Loucy (cell line): ENCODE data around the gene CSNK2B.
A peak's percentile ranks its signal among the peaks of the same experiment; 100 is the strongest.

ENCODE experiments used
- H2AFZ ChIP-seq: fragments of 200-600 bp; sonication (generic); 2 replicates; pipeline ENCODE4 v1.6.0; 2016; ENCODE audit warnings: antibody characterized with exemption, mild to moderate bottlenecking, low read length, moderate library complexity
- H3F3A ChIP-seq: fragments of 200-600 bp; 2 replicates; pipeline ENCODE4 v1.6.0; 2016; ENCODE audit warnings: antibody characterized with exemption, low read depth, mild to moderate bottlenecking
- H3K27me3 ChIP-seq: fragments of 200-600 bp; sonication (generic); 2 replicates; pipeline ENCODE4 v1.6.1; 2014; ENCODE audit warnings: low read length, mild to moderate bottlenecking; ENCODE audit not compliant: insufficient read depth, poor library complexity, severe bottlenecking
- H3K36me3 ChIP-seq: fragments of 200-600 bp; sonication (generic); 2 replicates; pipeline ENCODE4 v1.6.1; 2016; ENCODE audit warnings: low read length; ENCODE audit not compliant: insufficient read depth
- H3K4me1 ChIP-seq: fragments of 200-600 bp; sonication (generic); 2 replicates; pipeline ENCODE4 v1.5.1; 2014; ENCODE audit warnings: low read length, mild to moderate bottlenecking; ENCODE audit not compliant: insufficient read depth, poor library complexity, severe bottlenecking
- H3K4me2 ChIP-seq: fragments of 200-600 bp; sonication (generic); 2 replicates; pipeline ENCODE4 v1.6.0; 2014; ENCODE audit warnings: antibody characterized with exemption, low read length, low read depth, mild to moderate bottlenecking; ENCODE audit not compliant: poor library complexity, severe bottlenecking
- H3K4me3 ChIP-seq: fragments of 200-600 bp; sonication (generic); 2 replicates; pipeline ENCODE4 v1.5.1; 2014; ENCODE audit warnings: low read length, mild to moderate bottlenecking, mixed read lengths; ENCODE audit not compliant: poor library complexity, severe bottlenecking
- H3K79me2 ChIP-seq: fragments of 200-600 bp; sonication (generic); 2 replicates; pipeline ENCODE4 v1.6.1; 2014; ENCODE audit warnings: low read length; ENCODE audit not compliant: insufficient read depth
- H3K9ac ChIP-seq: fragments of 200-600 bp; sonication (generic); 2 replicates; pipeline ENCODE4 v1.6.0; 2014; ENCODE audit warnings: mild to moderate bottlenecking, low read depth, low read length, moderate library complexity; ENCODE audit not compliant: poor library complexity, severe bottlenecking
- H3K9me2 ChIP-seq: fragments of 200-600 bp; sonication (generic); replicated peaks from 2 replicates; pipeline ENCODE4 v1.6.1; 2016; ENCODE audit warnings: low read depth, low read length, mixed read lengths
- H3K9me3 ChIP-seq: fragments of 200-600 bp; sonication (generic); 2 replicates; pipeline ENCODE4 v1.6.1; 2014; ENCODE audit warnings: mild to moderate bottlenecking, antibody characterized with exemption, low read length, low read depth; ENCODE audit not compliant: insufficient read depth
- H4K20me1 ChIP-seq: fragments of 200-600 bp; sonication (generic); 2 replicates; pipeline ENCODE4 v1.6.0; 2014; ENCODE audit warnings: antibody characterized with exemption, low read length, mild to moderate bottlenecking; ENCODE audit not compliant: insufficient read depth, poor library complexity, severe bottlenecking
- CTCF ChIP-seq: fragments of 200-600 bp; sonication (generic); conservative IDR thresholded peaks from 2 replicates; pipeline ENCODE4 v1.5.1; 2014; ENCODE audit warnings: mild to moderate bottlenecking, antibody characterized with exemption, low read length
- EZH2phosphoT487 ChIP-seq: fragments of 200-600 bp; IDR thresholded peaks from 2 replicates; pipeline ENCODE4 v1.6.1; 2018; ENCODE audit warnings: antibody characterized with exemption, mild to moderate bottlenecking, moderate library complexity, borderline replicate concordance

The CSNK2B gene

GRCh38 chr6:31680226-31681134, 14.6 kb downstream of the CSNK2B start, which contains the start of gene LY6G5C:
LY6G5C (minus strand) TSS chr6:31681067; CDS start chr6:31680373, 694 bp downstream.
- H3F3A ChIP-seq, result no peaks in the 10 kb centered on the region
- TF ChIP-seq EZH2phosphoT487, result no peak
- peak; percentile 40; the same call in 1 of the 2 replicates for TF ChIP-seq CTCF
- H3K4me2 ChIP-seq, result no peak within 1 kb of the TSS
- no peak within 1 kb of the TSS for H3K9ac ChIP-seq
- H3K36me3 ChIP-seq, result no peaks in the 10 kb centered on the region
- H3K79me2 ChIP-seq, result no peaks in the 10 kb centered on the region
- H3K4me1 ChIP-seq, result peaks cover 8% of the 10 kb centered on the region
- H3K4me3 ChIP-seq, result no peak within 1 kb of the TSS
- no peaks in the 10 kb centered on the region for H4K20me1 ChIP-seq
- no peak within 1 kb of the TSS for H2AFZ ChIP-seq
- H3K27me3 ChIP-seq, result no peaks in the 10 kb centered on the region
- H3K9me3 ChIP-seq, result no peaks in the 10 kb centered on the region
- H3K9me2 ChIP-seq, result no peaks in the 10 kb centered on the region

- Histone ChIP-seq H3K9ac (no peak overlapping the region), H3K79me2 (no peaks in the 10 kb centered on the region), H3K4me2 (no peak overlapping the region), H3K27me3 (no peaks in the 10 kb centered on the region), H3K4me1 (peaks cover 8% of the 10 kb centered on the region), H4K20me1 (no peaks in the 10 kb centered on the region), H3K4me3 (no peak overlapping the region), H2AFZ (no peak overlapping the region), H3K9me3 (no peaks in the 10 kb centered on the region), H3K9me2 (no peaks in the 10 kb centered on the region), H3K36me3 (peaks cover 3% of the 10 kb centered on the region; the same call in 1 of the 2 replicates), H3F3A (no peaks in the 10 kb centered on the region)
- TF ChIP-seq EZH2phosphoT487, result no peak
- TF ChIP-seq CTCF, result no peak
Measured at GRCh38 chr6:31681135-31681671, 15.3 kb downstream of the CSNK2B start.

GRCh38 chr6:31683591-31683990, 17.7 kb downstream of the CSNK2B start:
- Histone ChIP-seq H3K4me2 (no peak overlapping the region), H4K20me1 (no peaks in the 10 kb centered on the region), H3K27me3 (no peaks in the 10 kb centered on the region), H3K9me3 (no peaks in the 10 kb centered on the region), H3K9me2 (no peaks in the 10 kb centered on the region), H3K79me2 (no peaks in the 10 kb centered on the region), H3K4me3 (no peak overlapping the region), H2AFZ (no peak overlapping the region), H3K9ac (no peak overlapping the region), H3F3A (no peaks in the 10 kb centered on the region), H3K4me1 (peaks cover 8% of the 10 kb centered on the region), H3K36me3 (peaks cover 27% of the 10 kb centered on the region; the same call in 1 of the 2 replicates)
- no peak for TF ChIP-seq CTCF
- no peak for TF ChIP-seq EZH2phosphoT487
